AG04450 (cell line): ENCODE data around the gene ST8SIA6. TPM values are rescaled to one million over a fixed set of nuclear protein-coding genes. Genes with fewer than 3 reads are reported as not detected.

ENCODE experiments used
- CTCF ChIA-PET: fragments of 300-600, 350-600 bp; formaldehyde crosslinking; extraction: SDS; loops from one replicate; lab custom pipeline; 2022; ENCODE audit warnings: antibody characterized with exemption, inconsistent platforms; lab: Charles Lee
- POLR2A ChIA-PET: fragments of 350-600 bp; formaldehyde crosslinking; extraction: SDS; loops from one replicate; lab custom pipeline; 2021; ENCODE audit warnings: antibody characterized with exemption, inconsistent platforms; lab: Yijun Ruan, JAX
- DNase-seq: peaks from one replicate; pipeline ENCODE4 v3.0.0-alpha.2; 2011; ENCODE audit warnings: low read depth, low spot score
- H3K27ac ChIP-seq: one replicate; pipeline ENCODE4 v1.5.1; 2012; ENCODE audit warnings: low read depth, low read length, control low read depth
- H3K27me3 ChIP-seq: one replicate; pipeline ENCODE4 v1.6.0; 2012; ENCODE audit warnings: low read length; ENCODE audit not compliant: control insufficient read depth, insufficient read depth
- H3K4me3 ChIP-seq: 2 replicates; pipeline ENCODE4 v1.5.1; 2011; ENCODE audit warnings: mild to moderate bottlenecking, low read depth, low read length, control low read depth
- H3K9me3 ChIP-seq: 2 replicates; pipeline ENCODE4 v1.5.1; 2012; ENCODE audit warnings: low read length; ENCODE audit not compliant: control insufficient read depth, insufficient read depth
- polyA plus RNA-seq: library from polyadenylated mRNA; depleted of rRNA; stranded (reverse); fragments of >200 nt; gene quantifications from 2 replicates; pipeline ENCODE4 v1.2.3, GENCODE V29; 2011; rRNA removed
- small RNA-seq: library from RNA; depleted of rRNA; stranded (forward); fragments of <200 nt; gene quantifications from one replicate; pipeline ENCODE3, GENCODE V24; 2012; ENCODE audit warnings: low read depth; ENCODE audit not compliant: insufficient read length
- TF ChIP-seq, protein P1 (sequence below): IDR thresholded peaks from 2 replicates; pipeline ENCODE4 v1.5.1; 2011; ENCODE audit warnings: low read depth, low read length, control low read depth, inconsistent platforms

Gene ST8SIA6
- polyA plus RNA-seq, 1 experiment = not detected

DNA sequence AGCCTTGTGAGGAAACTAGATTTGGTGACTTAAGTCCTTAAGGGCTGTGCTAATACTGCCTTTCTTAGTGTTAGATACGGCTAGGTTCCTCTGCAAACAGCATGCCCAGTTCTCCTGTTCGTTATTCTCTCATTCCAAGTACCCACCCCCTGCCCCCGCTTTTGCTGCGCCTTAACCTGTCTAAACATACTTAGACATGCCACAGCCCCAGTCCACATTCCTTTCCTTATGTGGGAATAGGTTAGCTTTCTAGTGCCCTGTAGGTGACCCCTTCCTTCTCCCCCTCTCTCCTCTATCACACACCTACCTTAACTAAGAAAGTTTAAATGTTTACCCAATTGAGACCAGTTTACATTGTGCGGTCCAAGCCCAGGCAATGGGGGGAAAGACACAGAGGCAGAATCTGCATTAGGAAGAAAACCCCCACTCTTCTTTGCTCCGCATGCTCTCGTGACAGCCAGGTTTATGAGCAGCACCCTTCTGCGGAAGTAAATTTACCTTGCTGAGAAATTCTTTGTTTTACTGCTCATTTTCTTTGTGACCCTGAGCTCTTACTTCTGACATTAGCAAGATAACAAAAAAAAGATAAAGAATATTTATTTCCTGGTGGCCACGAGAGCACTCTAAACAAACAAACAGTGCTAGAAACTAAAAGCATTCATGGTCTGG is 177.5 kb downstream of the ST8SIA6 start:
- TF ChIP-seq, protein P1, sequence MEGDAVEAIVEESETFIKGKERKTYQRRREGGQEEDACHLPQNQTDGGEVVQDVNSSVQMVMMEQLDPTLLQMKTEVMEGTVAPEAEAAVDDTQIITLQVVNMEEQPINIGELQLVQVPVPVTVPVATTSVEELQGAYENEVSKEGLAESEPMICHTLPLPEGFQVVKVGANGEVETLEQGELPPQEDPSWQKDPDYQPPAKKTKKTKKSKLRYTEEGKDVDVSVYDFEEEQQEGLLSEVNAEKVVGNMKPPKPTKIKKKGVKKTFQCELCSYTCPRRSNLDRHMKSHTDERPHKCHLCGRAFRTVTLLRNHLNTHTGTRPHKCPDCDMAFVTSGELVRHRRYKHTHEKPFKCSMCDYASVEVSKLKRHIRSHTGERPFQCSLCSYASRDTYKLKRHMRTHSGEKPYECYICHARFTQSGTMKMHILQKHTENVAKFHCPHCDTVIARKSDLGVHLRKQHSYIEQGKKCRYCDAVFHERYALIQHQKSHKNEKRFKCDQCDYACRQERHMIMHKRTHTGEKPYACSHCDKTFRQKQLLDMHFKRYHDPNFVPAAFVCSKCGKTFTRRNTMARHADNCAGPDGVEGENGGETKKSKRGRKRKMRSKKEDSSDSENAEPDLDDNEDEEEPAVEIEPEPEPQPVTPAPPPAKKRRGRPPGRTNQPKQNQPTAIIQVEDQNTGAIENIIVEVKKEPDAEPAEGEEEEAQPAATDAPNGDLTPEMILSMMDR = no peak
- Histone ChIP-seq H3K4me3 (no peak overlapping the region), H3K27me3 (peaks cover 8% of the 10 kb centered on the region), H3K9me3 (peaks cover 4% of the 10 kb centered on the region), H3K27ac (no peak overlapping the region)
- CTCF ChIA-PET = no interaction called here
- no peak for DNase-seq
- POLR2A ChIA-PET = no interaction called here

DNA sequence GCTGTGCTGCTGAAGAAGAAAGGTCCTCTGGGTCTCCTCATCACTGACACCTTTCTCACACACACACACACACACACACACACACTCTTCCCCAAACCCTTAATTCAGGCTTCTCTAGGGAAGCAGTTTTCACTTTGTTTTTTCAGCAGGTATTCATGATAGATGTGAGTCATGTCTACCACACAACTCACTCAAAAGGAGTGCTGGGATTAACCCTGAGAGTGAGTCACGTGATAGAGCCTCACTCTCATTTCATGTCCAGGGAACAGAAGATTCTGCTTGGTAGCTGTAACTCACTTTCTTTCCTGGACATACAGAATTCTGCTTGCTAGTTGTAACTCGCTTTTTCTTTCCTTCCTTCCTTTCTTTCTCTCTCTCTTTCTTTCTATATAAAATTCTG is 181.0 kb downstream of the ST8SIA6 start:
- POLR2A ChIA-PET = interaction anchor here (0.7 kb wide), 1 partner anchor 72 kb away, joined by 3 read pairs; the partner anchor contains the start of gene TRDMT1
- TF ChIP-seq, protein P1 = no peak
- CTCF ChIA-PET = interaction anchor here (0.6 kb wide), 2 partner anchors 201 to 446 kb away, joined by 3 read pairs; no protein-coding TSS in a partner anchor
- H3K9me3 ChIP-seq = peaks cover 4% of the 10 kb centered on the region
- no peak for DNase-seq
- H3K27me3 ChIP-seq = peaks cover 6% of the 10 kb centered on the region
- H3K27ac ChIP-seq = no peak overlapping the region
- no peak overlapping the region for H3K4me3 ChIP-seq

DNA sequence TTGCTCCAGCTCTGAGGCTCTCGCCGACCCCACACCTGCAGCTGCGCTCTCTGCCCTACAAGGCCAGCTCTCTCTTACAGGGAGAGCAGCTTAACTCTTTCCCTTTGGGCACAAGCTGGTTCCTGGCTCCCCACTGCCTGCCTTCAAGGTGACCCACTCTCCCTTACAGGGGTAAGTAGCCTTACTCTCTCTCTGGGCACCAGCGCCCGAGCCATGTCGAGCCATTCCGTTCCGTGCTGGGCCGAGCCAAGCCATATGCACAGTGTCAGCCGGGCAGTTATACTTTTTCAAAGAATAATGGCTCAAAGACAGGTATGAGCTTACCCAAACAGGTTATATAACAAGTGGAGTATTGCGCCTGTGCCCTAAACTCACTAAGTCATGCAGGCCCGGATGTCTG is 181.7 kb downstream of the ST8SIA6 start:
- CTCF ChIA-PET = interaction anchor here (0.6 kb wide), 2 partner anchors 282 to 445 kb away, joined by 3 to 5 read pairs; no protein-coding TSS in a partner anchor
- TF ChIP-seq, protein P1 = no peak
- no peak for DNase-seq
- Histone ChIP-seq H3K9me3 (peaks cover 4% of the 10 kb centered on the region), H3K4me3 (no peak overlapping the region), H3K27ac (no peak overlapping the region), H3K27me3 (peaks cover 7% of the 10 kb centered on the region)
- POLR2A ChIA-PET = interaction anchor here (0.6 kb wide), 1 partner anchor 11 kb away, joined by 3 read pairs; no protein-coding TSS in a partner anchor

Small RNA genes lying within 50 kb of the gene (small RNA-seq; reads per million reads assigned to genes)
- not detected for gene RF00019

Other genes starting within 250 kb of the ST8SIA6 start
- 4,126 and 4,378 TPM in 2 replicates for gene VIM, start 226.4 kb downstream of the ST8SIA6 start, polyA plus RNA-seq
- 42.0 and 53.7 TPM in 2 replicates for gene HACD1, start 162.8 kb upstream of the ST8SIA6 start, polyA plus RNA-seq
- 31.3 and 43.6 TPM in 2 replicates for gene STAM, start 189.6 kb upstream of the ST8SIA6 start, polyA plus RNA-seq